ENCODE measurements around the gene OTUD7B.
"Not testable (repeated sequence)": the region's sequence is repeated elsewhere in the genome, so short reads cannot be mapped to it uniquely, and the experiment has no call there.

Gene OTUD7B

GRCh38 chr1:150010393-150011115 lies at the start of gene OTUD7B:
OTUD7B (minus strand) TSS chr1:150010726; CDS start chr1:149977510, 33,216 bp downstream.
- TF ChIP-seq, protein P1, sequence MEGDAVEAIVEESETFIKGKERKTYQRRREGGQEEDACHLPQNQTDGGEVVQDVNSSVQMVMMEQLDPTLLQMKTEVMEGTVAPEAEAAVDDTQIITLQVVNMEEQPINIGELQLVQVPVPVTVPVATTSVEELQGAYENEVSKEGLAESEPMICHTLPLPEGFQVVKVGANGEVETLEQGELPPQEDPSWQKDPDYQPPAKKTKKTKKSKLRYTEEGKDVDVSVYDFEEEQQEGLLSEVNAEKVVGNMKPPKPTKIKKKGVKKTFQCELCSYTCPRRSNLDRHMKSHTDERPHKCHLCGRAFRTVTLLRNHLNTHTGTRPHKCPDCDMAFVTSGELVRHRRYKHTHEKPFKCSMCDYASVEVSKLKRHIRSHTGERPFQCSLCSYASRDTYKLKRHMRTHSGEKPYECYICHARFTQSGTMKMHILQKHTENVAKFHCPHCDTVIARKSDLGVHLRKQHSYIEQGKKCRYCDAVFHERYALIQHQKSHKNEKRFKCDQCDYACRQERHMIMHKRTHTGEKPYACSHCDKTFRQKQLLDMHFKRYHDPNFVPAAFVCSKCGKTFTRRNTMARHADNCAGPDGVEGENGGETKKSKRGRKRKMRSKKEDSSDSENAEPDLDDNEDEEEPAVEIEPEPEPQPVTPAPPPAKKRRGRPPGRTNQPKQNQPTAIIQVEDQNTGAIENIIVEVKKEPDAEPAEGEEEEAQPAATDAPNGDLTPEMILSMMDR (IDR thresholded peaks at IDR 0.05; ENCODE audit: insufficient read depth, missing control alignments): no peak
- DNase-seq (ENCODE audit: insufficient read length, low spot score) (peak; percentile 65), FAIRE-seq (no peak)

- DNase-seq (ENCODE audit: insufficient read length, low spot score) (no peak), FAIRE-seq (no peak)
- TF ChIP-seq, protein P1 (IDR thresholded peaks at IDR 0.05; ENCODE audit: insufficient read depth, missing control alignments): no peak
These were observed 49.7 kb upstream of the OTUD7B start for GRCh38 chr1:150060260-150060659.

- DNase-seq (ENCODE audit: insufficient read length, low spot score) (no peak), FAIRE-seq (no peak)
- TF ChIP-seq, protein P1 (IDR thresholded peaks at IDR 0.05; ENCODE audit: insufficient read depth, missing control alignments): no peak
These were observed 45.9 kb upstream of the OTUD7B start for GRCh38 chr1:150056407-150056806.

- FAIRE-seq; DNase-seq (ENCODE audit: insufficient read length, low spot score): not testable (repeated sequence)
These were observed 45.0 kb upstream of the OTUD7B start for GRCh38 chr1:150055507-150055906.

- FAIRE-seq (no peak), DNase-seq (ENCODE audit: insufficient read length, low spot score) (no peak)
- TF ChIP-seq, protein P1 (IDR thresholded peaks at IDR 0.05; ENCODE audit: insufficient read depth, missing control alignments): no peak
These were observed 43.4 kb upstream of the OTUD7B start for GRCh38 chr1:150053926-150054325.

DNA sequence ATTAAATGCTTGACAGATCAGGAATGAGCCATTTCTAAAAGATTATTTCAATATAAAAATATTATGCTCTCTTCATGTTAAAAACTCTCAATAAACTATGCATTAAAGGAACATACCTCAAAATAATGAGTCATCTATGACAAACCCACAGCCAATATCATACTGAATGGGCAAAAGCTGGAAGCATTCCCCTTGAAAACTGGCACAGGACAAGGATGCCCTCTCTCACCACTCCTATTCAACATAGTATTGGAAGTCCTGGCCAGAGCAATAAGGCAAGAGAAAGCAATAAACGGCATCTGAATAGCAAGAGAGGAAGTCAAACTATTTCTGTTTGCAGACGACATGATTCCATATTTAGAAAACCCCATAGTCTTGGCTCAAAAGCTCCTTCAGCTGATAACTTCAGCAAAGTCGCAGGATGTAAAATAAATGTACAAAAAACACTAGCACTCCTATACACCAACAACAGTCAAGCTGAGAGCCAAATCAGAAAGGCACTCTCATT lies 41.4 kb upstream of the OTUD7B start:
- DNase-seq (ENCODE audit: insufficient read length, low spot score); FAIRE-seq: not testable (repeated sequence)

GRCh38 chr1:150051089-150051373 lies 40.5 kb upstream of the OTUD7B start:
- DNase-seq (ENCODE audit: insufficient read length, low spot score) (no peak), FAIRE-seq (no peak)
- TF ChIP-seq, protein P1 (IDR thresholded peaks at IDR 0.05; ENCODE audit: insufficient read depth, missing control alignments): no peak

- TF ChIP-seq, protein P1 (IDR thresholded peaks at IDR 0.05; ENCODE audit: insufficient read depth, missing control alignments): no peak
- DNase-seq (ENCODE audit: insufficient read length, low spot score) (no peak), FAIRE-seq (no peak)
These were observed 39.4 kb upstream of the OTUD7B start for GRCh38 chr1:150049926-150050325.
